CD4-positive, alpha-beta T cell treated with Interleukin-12 subunit alpha and Interleukin-12 subunit beta, for 1 hour (primary cell): ENCODE results near the gene AQP12A.
"Not testable (repeated sequence)": the region's sequence is repeated elsewhere in the genome, so short reads cannot be mapped to it uniquely, and the experiment has no call there.

Experiments
- DNase-seq: peaks from one replicate; pipeline ENCODE4 v3.0.0-alpha.2; 2020

AQP12A gene

GRCh38 chr2:240691631-240692420 is at the start of gene AQP12A:
Gene AQP12A (plus strand): TSS chr2:240691866. CDS start chr2:240691914, 48 bp downstream.
- DNase-seq: not testable (repeated sequence)

GRCh38 chr2:240642061-240642805 is 49.4 kb upstream of the AQP12A start:
- no peak for DNase-seq

- DNase-seq: no peak
These were observed 48.9 kb upstream of the AQP12A start for GRCh38 chr2:240642806-240643092.

- DNase-seq: no peak
These were observed 48.4 kb upstream of the AQP12A start for GRCh38 chr2:240643093-240643810.

- DNase-seq: no peak
These were observed 47.9 kb upstream of the AQP12A start for GRCh38 chr2:240643811-240644150.

GRCh38 chr2:240644171-240644651 is 47.5 kb upstream of the AQP12A start:
- DNase-seq: no peak

- no peak for DNase-seq
These were observed 46.8 kb upstream of the AQP12A start for GRCh38 chr2:240644859-240645301.

- DNase-seq: no peak
These were observed 46.3 kb upstream of the AQP12A start for GRCh38 chr2:240645346-240645745.

- DNase-seq: no peak
These were observed 45.9 kb upstream of the AQP12A start for GRCh38 chr2:240645801-240646175.

GRCh38 chr2:240646176-240646899 is 45.3 kb upstream of the AQP12A start:
- peak; percentile 70 for DNase-seq

- no peak for DNase-seq
These were observed 44.7 kb upstream of the AQP12A start for GRCh38 chr2:240646900-240647502.

GRCh38 chr2:240647503-240648154 is 44.0 kb upstream of the AQP12A start:
- DNase-seq: no peak

- no peak for DNase-seq
These were observed 43.5 kb upstream of the AQP12A start for GRCh38 chr2:240648155-240648649.

- DNase-seq: no peak
These were observed 42.9 kb upstream of the AQP12A start for GRCh38 chr2:240648650-240649275.

GRCh38 chr2:240649331-240649730 is 42.3 kb upstream of the AQP12A start:
- DNase-seq: no peak

- no peak for DNase-seq
These were observed 41.3 kb upstream of the AQP12A start for GRCh38 chr2:240650254-240650965.

- DNase-seq: no peak
These were observed 40.5 kb upstream of the AQP12A start for GRCh38 chr2:240651185-240651584.

- DNase-seq: peak; percentile 17
These were observed 35.5 kb upstream of the AQP12A start for GRCh38 chr2:240655931-240656886.

GRCh38 chr2:240659883-240660282 is 31.8 kb upstream of the AQP12A start:
- DNase-seq: not testable (repeated sequence)
